K562 (cell line): ENCODE measurements around the gene CYS1. TPM values are rescaled to one million over a fixed set of nuclear protein-coding genes. Genes with fewer than 3 reads are reported as not detected.

ENCODE experiments used
- BMI1 ChIP-seq: fragments of 150-350 bp; IDR thresholded peaks from 2 replicates; pipeline ENCODE4 v1.6.1; 2014; ENCODE audit warnings: low read length
- DPF2 ChIP-seq: fragments of 450-650 bp; IDR thresholded peaks from 2 replicates; pipeline ENCODE4 v1.6.1; 2016
- ESRRA ChIP-seq: fragments of 450-650 bp; IDR thresholded peaks from 2 replicates; pipeline ENCODE4 v1.6.1; 2014; ENCODE audit warnings: low read depth, mild to moderate bottlenecking, moderate library complexity, borderline replicate concordance
- HDAC2 ChIP-seq: fragments of 450-650 bp; IDR thresholded peaks from 2 replicates; pipeline ENCODE4 v1.6.1; 2016; ENCODE audit warnings: mild to moderate bottlenecking
- HEY1 ChIP-seq: fragments of 250-450 bp; sonication (Bioruptor Pico); IDR thresholded peaks from 2 replicates; pipeline ENCODE4 v1.5.0; 2020; ENCODE audit warnings: mild to moderate bottlenecking, moderate library complexity, borderline replicate concordance
- KLF1 ChIP-seq: fragments of 450-650 bp; IDR thresholded peaks from 2 replicates; pipeline ENCODE4 v1.6.1; 2016; ENCODE audit warnings: missing genetic modification characterization, missing compliant biosample characterization
- KLF13 ChIP-seq: fragments of 450-650 bp; IDR thresholded peaks from 2 replicates; pipeline ENCODE4 v1.6.1; 2016; ENCODE audit warnings: missing genetic modification characterization, low read depth, mild to moderate bottlenecking, missing compliant biosample characterization, moderate library complexity, borderline replicate concordance
- MAFF ChIP-seq: IDR thresholded peaks from 2 replicates; pipeline ENCODE4 v1.6.1; 2012; ENCODE audit warnings: low read length, improper control_type of control experiment
- MYNN ChIP-seq, 2 experiments: sonication (generic); formaldehyde crosslinking in 1 of 2; IDR thresholded peaks; 2 replicates each; pipeline versions ENCODE4 v1.5.0 to v1.6.1; 2016 to 2020; ENCODE audit warnings: antibody characterized with exemption in 1 of 2, missing genetic modification reagents in 1 of 2
- NCOA1 ChIP-seq: fragments of 450-650 bp; IDR thresholded peaks from 2 replicates; pipeline ENCODE4 v1.6.1; 2016; ENCODE audit warnings: low read depth
- PCBP1 ChIP-seq: fragments of 200-400 bp; formaldehyde crosslinking; IDR thresholded peaks from 2 replicates; pipeline ENCODE4 v1.6.1; 2018; ENCODE audit warnings: mild to moderate bottlenecking, low read depth, low read length; ENCODE audit not compliant: poor library complexity, severe bottlenecking
- PRPF4 ChIP-seq: fragments of 200-400 bp; formaldehyde crosslinking; IDR thresholded peaks from one replicate; pipeline ENCODE4 v1.6.1; 2017; ENCODE audit warnings: low read length, low read depth, mild to moderate bottlenecking; ENCODE audit not compliant: insufficient read depth, poor library complexity, severe bottlenecking
- RFX7 ChIP-seq: fragments of 250-450 bp; sonication (Bioruptor Pico); IDR thresholded peaks from 2 replicates; pipeline ENCODE4 v1.5.1; 2021; ENCODE audit warnings: mild to moderate bottlenecking
- SRSF1 ChIP-seq: fragments of 200-400 bp; formaldehyde crosslinking; IDR thresholded peaks from 2 replicates; pipeline ENCODE4 v1.6.1; 2017; ENCODE audit warnings: mild to moderate bottlenecking, low read depth, low read length, moderate library complexity
- TEAD4 ChIP-seq, 2 experiments: sonication (generic) in 1 of 2; formaldehyde crosslinking in 1 of 2; IDR thresholded peaks; 2 replicates each; pipeline versions ENCODE4 v1.6.1 to v1.8.0; 2012 to 2022; ENCODE audit warnings: borderline replicate concordance in 1 of 2, inconsistent platforms in 1 of 2, low read length in 1 of 2, mild to moderate bottlenecking in 1 of 2, missing genetic modification reagents in 1 of 2
- ZBTB8A ChIP-seq: fragments of 450-650 bp; IDR thresholded peaks from 2 replicates; pipeline ENCODE4 v1.6.1; 2018; ENCODE audit warnings: mild to moderate bottlenecking, moderate library complexity; ENCODE audit not compliant: partially characterized antibody
- ZC3H4 ChIP-seq: sonication (generic); formaldehyde crosslinking; IDR thresholded peaks from 2 replicates; pipeline ENCODE4 v1.9.0; 2021; ENCODE audit warnings: missing genetic modification reagents, borderline replicate concordance
- ZNF134 ChIP-seq: fragments of 250-450 bp; sonication (Bioruptor Pico); conservative IDR thresholded peaks from 2 replicates; pipeline ENCODE4 v1.4.0; 2020
- ZNF696 ChIP-seq: fragments of 250-450 bp; sonication (Bioruptor Pico); conservative IDR thresholded peaks from 2 replicates; pipeline ENCODE4 v1.4.0; 2020; ENCODE audit warnings: mild to moderate bottlenecking, moderate library complexity
- polyA plus RNA-seq, 8 experiments: library from polyadenylated mRNA; depleted of rRNA in 4 of 8; stranded (reverse) in 5 of 8; unstranded in 3 of 8; fragments of >200 nt; fragmentation: Nextera tagmentation in 2 of 8; fragmentation: Illumina TruSeq in 1 of 8; extraction: Ambion mirVana in 2 of 8; extraction: Trizol in 1 of 8; gene quantifications; 2 replicates each; pipeline versions ENCODE4 v1.2.1 to v1.2.3, GENCODE V29; 2011 to 2014; ENCODE audit warnings: inconsistent platforms in 1 of 8, missing spikeins in 1 of 8
- total RNA-seq, 7 experiments: library from RNA; depleted of rRNA in 6 of 7; stranded (reverse); fragments of >200 nt in 6 of 7; fragmentation: Illumina TruSeq in 2 of 7; extraction: Trizol in 2 of 7; gene quantifications; 2 replicates each; pipeline versions ENCODE4 v1.2.1 to v1.2.3, GENCODE V29; 2011 to 2021; ENCODE audit warnings: low replicate concordance in 1 of 7
- TF ChIP-seq, protein P1 (sequence below): sonication (generic); formaldehyde crosslinking; IDR thresholded peaks from 2 replicates; pipeline ENCODE4 v1.4.0; 2020; ENCODE audit warnings: mild to moderate bottlenecking, missing genetic modification reagents
- TF ChIP-seq, protein P2 (sequence below): IDR thresholded peaks from 2 replicates; pipeline ENCODE4 v1.6.1; 2016; ENCODE audit warnings: missing genetic modification characterization, missing compliant biosample characterization
- TF ChIP-seq, protein P3 (sequence below): sonication (generic); IDR thresholded peaks from 2 replicates; pipeline ENCODE4 v1.6.1; 2016

Gene CYS1
- total and polyA plus RNA-seq, 9 of the 15 experiments (the other 6 are each of a cell fraction or from before 2014, with no cell fraction given): 0.11 to 0.13 TPM; not detected in 7

DNA sequence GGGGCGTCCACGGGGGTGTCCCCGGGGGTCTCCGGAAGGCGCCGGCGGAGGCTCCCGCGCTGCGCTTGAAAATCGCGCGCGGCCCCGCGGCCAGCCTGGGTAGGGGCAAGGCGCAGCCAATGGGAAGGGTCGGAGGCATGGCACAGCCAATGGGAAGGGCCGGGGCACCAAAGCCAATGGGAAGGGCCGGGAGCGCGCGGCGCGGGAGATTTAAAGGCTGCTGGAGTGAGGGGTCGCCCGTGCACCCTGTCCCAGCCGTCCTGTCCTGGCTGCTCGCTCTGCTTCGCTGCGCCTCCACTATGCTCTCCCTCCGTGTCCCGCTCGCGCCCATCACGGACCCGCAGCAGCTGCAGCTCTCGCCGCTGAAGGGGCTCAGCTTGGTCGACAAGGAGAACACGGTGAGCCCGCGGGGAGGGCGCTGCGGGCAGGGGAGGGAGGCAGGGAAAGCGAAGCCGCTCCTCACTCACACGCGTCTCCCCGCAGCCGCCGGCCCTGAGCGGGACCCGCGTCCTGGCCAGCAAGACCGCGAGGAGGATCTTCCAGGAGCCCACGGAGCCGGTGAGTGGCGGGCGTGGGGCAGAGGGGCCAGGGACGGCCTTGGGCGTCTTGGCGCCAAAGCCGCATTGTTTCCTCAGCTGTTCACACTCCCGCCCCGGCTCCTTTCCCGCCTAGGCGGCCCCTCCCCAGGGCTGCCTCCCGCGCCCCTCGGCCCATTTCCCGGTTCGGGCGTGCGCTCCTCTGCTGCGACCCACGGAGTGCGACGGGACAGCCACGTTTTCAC, 42.5 kb upstream of the CYS1 start, which contains the start of gene RRM2 (continued):
- TF ChIP-seq HEY1 (CRISPR knock-in tag) (no peak), ESRRA (no peak), RFX7 (CRISPR knock-in tag) (no peak), NCOA1 (peak; percentile 34; the same call in 1 of the 2 replicates), ZC3H4 (CRISPR knock-in tag) (peak; percentile 43; the same call in 1 of the 2 replicates), ZBTB8A (no peak), TEAD4 (IDR thresholded peaks at IDR 0.05; ENCODE audit: low read length) (no peak; the same call in 1 of the 2 replicates), TEAD4 (CRISPR knock-in tag; IDR thresholded peaks at IDR 0.05; ENCODE audit: borderline replicate concordance) (no peak), BMI1 (no peak), PCBP1 (peak; percentile 95), MYNN (IDR thresholded peaks at IDR 0.05) (peak; percentile 38; the same call in 1 of the 2 replicates), MYNN (CRISPR knock-in tag; IDR thresholded peaks at IDR 0.05) (no peak), PRPF4 (peak; percentile 96), MAFF (no peak), DPF2 (no peak), KLF13 (tag) (0 out of 2 replicates have a peak, but pooled peaks have one; percentile 17), ZNF134 (CRISPR knock-in tag) (no peak), HDAC2 (peak; percentile 88), KLF1 (tag) (no peak), SRSF1 (no peak), ZNF696 (CRISPR knock-in tag) (no peak)
- TF ChIP-seq, protein P1, sequence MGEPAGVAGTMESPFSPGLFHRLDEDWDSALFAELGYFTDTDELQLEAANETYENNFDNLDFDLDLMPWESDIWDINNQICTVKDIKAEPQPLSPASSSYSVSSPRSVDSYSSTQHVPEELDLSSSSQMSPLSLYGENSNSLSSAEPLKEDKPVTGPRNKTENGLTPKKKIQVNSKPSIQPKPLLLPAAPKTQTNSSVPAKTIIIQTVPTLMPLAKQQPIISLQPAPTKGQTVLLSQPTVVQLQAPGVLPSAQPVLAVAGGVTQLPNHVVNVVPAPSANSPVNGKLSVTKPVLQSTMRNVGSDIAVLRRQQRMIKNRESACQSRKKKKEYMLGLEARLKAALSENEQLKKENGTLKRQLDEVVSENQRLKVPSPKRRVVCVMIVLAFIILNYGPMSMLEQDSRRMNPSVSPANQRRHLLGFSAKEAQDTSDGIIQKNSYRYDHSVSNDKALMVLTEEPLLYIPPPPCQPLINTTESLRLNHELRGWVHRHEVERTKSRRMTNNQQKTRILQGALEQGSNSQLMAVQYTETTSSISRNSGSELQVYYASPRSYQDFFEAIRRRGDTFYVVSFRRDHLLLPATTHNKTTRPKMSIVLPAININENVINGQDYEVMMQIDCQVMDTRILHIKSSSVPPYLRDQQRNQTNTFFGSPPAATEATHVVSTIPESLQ: peak; percentile 91; the same call in 1 of the 2 replicates
- TF ChIP-seq, protein P2, sequence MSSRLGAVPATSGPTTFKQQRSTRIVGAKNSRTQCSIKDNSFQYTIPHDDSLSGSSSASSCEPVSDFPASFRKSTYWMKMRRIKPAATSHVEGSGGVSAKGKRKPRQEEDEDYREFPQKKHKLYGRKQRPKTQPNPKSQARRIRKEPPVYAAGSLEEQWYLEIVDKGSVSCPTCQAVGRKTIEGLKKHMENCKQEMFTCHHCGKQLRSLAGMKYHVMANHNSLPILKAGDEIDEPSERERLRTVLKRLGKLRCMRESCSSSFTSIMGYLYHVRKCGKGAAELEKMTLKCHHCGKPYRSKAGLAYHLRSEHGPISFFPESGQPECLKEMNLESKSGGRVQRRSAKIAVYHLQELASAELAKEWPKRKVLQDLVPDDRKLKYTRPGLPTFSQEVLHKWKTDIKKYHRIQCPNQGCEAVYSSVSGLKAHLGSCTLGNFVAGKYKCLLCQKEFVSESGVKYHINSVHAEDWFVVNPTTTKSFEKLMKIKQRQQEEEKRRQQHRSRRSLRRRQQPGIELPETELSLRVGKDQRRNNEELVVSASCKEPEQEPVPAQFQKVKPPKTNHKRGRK (tag): no peak
- TF ChIP-seq, protein P3, sequence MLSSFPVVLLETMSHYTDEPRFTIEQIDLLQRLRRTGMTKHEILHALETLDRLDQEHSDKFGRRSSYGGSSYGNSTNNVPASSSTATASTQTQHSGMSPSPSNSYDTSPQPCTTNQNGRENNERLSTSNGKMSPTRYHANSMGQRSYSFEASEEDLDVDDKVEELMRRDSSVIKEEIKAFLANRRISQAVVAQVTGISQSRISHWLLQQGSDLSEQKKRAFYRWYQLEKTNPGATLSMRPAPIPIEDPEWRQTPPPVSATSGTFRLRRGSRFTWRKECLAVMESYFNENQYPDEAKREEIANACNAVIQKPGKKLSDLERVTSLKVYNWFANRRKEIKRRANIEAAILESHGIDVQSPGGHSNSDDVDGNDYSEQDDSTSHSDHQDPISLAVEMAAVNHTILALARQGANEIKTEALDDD: no peak
